HG03108 (cell line): ENCODE results near the gene PCARE.
"Not testable (repeated sequence)": the region's sequence is repeated elsewhere in the genome, so short reads cannot be mapped to it uniquely, and the experiment has no call there.

Experiments used
- ATAC-seq: cut with Tn5 transposase; IDR thresholded peaks from one replicate; pipeline ENCODE4 v1.9.1; 2021; ENCODE audit warnings: moderate library complexity; ENCODE audit not compliant: unreplicated experiment

The PCARE gene

DNA sequence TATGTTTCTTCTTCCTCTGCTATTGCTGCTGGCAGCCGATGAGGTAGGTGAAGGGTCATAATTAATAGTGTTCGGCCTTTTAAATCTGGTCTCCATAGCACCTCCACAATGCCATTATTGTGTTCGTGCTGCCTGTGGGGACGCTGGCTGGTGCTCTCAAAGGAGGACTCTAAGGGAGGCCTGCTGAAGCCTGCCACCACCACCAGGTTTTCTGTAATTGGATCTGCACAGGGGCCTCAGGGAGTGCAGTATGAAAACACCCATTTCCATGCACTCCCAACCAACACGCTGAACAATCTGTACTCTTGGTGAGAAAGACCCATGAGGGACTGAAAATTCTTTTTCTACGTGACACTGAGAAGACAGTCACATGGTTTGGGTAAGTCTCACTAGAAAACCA, 23.2 kb upstream of the PCARE start:
- ATAC-seq: no peak

DNA sequence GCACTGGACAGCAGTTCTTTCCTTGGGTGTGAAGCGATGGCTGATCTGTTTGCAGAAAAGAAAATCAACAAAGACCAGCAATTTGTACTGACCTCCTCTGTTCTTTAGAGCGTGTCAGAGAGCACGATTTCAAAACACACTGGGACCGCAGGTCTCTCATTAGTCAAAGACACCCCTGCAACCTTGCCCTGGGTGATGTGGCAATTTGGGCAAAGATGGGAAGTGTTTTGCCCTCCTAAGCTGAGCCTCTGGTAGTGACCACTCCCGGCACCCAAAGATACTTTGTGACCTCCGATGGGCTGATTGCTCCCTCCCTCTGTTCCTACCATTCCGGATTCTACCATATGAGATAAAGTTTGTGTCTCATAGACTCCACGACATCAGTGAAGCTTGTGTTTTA, 22.6 kb upstream of the PCARE start:
- no peak for ATAC-seq

DNA sequence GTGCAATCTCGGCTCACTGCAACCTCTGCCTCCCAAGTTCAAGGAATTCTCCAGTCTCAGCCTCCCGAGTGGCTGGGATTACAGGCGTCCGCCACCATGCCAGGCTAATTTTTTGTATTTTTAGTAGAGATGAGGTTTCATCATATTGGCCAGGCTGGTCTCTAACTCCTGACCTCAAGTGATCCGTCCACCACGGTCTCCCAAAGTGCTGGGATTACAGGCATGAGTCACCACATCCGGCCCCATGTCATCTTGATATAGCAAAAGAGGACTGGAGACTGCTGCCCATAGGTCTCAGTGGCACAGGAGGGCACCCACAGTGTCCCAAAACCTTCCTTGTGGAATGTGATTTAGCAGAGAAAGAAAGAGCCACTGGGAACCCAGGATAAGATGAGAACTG, 16.0 kb upstream of the PCARE start:
- not testable (repeated sequence) for ATAC-seq

DNA sequence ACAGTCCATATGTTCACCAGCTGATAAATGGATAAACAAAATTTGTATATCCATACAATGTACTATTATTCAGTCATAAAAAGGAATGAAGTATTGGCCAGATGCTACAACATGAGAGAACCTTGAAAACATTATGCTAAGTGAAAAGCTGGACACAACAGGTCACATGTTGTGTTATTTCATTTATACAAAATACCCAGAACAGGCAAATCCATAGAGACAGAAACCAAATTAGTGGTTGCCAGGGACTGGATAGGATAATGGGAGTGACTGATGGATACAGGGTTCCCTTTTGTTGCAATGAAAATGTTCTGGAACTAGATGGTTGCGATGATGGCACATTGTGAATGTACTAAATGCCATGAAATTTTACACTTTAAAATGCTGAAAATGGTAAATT, 10.2 kb upstream of the PCARE start:
- no peak for ATAC-seq

DNA sequence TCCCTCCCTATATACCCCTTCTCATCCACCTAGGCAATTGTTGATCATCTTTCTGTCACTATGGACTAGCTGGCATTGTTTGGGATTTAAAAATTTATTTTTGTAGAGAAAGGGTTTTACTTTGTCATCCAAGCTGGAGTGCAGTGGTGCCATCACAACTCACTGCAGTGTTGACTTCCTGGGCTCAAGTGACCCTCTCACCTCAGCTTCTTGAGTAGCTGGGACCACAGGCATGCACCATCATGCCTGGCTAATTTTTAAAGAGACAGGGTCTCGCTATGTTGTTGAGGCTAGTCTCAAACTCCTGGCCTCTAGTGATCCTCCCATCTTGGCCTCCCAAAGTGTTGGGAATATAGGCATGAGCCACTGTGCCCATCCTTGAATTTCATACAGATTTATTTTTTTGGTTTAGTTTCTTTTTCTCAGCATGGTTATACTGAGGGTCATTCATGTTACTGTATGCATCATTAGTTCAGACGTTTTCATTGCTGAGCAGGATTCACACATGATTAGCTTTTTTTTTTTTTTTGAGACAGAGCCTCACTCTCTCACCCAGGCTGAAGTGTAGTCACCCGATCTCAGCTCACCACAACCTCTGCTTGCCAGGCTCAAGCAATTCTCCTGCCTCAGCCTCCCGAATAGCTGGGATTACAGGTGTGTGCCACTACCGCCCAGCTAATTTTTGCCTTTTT, 8.6 kb upstream of the PCARE start:
- peak; percentile 79 for ATAC-seq

DNA sequence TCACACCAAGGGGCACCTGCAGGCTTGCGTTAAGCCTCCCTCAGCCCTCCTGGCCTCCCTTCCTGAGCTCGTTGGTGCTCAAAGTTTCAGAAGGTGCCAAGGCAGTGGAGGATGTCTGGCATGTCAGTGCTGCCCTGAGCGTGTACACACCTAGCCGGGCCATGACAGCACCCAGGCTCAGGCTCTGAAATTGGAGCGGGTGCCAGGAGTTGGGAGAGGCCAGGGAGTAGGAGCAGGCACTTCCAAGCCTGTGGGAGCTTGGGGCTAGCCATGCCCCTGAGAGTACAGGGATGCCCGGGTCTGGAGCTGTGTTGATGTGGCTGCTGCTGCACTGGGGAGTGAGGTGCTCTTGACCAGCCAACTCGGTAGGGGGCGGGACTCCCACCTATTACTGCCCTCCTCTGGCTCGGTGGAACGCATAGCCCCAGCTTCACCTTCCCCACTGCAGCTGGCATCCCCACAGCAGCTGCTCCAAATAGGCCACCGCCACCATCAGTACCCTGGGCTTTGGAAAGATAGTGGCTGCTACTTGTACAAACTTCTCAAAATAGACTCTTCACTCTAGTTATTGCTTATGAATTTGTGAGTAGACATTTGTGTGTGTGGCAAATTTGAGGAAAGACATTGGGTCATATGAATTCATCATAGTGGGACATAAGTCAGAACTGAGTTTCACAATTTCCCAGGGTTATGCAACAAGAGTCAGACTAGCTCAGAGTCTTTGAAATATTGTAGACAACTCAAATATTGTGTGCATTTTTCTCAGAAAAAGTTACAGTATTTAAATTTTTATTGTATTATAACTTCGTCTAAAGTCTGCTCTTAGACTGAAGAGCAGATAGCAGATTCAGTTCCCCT, 6.8 kb upstream of the PCARE start:
- no peak for ATAC-seq

DNA sequence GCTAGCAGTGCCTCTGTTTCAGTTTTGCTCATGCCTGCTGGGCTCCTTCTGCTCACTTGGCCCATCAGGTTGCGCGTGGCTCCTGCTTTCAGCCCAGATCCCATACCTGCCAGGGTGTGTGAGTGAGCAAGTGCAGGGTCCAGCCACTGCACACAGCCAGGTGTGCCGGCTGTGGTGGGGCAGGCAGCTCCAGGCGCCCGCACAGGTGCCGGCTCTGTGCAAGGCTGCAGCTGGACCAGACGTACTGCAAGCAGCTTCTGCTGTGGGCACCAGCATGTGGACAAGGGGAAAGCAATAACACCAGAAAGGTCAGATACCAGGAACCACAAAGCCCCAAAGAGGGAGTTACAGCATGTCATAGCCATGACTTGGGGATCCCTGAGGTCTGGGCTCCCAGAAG, 5.6 kb upstream of the PCARE start:
- ATAC-seq: no peak

DNA sequence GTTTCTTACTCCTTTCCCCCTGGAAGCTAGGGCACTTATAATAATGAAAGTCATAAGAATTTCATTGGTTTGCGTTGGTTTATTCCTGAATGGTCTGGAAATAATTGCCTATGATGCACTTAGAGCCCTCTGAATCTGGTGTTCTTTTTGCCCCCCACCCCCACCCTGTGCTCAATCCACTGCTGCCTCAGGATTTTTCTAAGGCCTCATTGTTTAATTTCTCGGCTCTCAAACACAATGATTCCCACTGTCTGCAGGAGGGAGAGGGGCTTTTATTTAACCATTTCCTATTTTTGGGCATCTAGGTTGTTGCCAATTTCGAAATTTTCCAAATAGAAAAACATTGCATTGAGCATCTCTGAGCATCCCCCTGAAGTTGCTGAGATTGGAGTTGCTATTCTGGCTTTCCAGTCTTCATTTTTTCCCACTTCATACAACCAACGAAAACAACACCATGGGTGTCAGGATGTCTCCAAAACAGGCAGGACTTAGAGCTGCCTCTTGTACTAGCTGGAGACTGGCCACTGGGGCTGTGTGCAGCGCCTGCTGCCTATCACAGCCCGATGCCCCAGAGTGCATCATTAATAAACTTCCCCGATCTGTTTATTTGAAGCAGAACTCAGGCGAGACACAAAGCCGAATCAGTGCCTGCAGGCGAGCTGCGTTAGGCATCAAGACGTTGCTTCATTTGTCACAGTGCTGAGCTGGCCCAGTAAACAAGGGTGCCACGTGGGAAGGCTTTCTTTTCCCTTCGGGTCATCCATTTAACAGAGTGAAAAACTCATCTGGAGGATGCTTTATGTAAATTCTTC, 1.8 kb upstream of the PCARE start:
- no peak for ATAC-seq

DNA sequence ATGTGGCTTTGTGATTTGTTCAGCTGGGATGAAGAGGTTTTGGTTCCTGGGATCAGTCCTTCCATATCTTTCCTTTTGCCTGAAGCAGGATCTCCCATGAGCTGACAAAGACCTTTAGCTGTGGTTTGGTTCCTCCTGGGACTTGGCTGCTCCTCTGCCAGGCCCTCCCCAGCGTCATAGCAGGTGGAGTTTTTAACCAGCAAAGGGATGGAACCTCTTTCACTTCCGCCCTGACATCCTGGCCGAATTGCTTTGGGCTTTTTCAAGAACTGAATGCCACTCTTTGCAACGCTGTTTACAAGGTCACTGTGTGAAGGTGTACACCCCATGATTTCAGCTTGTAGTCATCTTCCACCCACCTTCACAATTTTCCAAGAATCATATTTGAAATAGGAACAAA, 390 bp downstream of the PCARE start:
- ATAC-seq: no peak

DNA sequence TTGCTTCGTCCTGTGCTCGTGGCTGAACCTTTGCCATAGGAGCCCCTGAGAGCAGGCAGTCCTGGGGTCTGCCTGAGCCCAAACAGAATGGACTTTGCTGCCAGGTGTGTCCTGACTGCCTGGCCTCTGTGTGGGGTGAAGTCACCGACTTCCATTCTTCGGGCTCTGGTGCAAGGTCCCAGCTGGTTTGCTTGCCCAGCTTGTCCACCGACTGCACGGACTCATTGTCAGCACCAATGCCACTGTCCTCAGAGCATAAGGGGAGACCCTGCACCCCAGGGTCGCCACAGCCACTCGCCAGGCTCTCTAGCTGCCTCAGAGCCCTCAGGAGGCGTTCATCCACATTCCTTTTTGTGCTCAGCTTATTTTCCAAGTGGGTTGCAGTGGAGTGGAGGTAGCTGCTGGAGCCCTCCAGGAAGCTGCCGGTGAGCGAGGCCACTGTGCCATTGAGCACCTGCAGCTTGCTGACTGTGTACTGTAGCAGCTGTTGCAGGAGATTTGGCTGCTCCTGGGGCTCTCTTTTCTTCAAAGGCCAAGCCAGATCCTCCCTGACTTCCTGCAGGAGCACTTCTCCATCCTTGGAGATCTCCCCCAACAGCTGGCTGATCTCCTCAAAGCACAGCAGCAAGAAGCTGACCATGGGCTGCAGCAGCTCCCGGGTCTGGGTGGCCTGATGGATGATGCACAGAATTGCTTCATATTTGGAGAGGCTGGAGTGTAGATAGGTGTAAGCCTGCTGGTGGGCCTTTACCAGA, 1.2 kb downstream of the PCARE start:
- ATAC-seq: no peak

DNA sequence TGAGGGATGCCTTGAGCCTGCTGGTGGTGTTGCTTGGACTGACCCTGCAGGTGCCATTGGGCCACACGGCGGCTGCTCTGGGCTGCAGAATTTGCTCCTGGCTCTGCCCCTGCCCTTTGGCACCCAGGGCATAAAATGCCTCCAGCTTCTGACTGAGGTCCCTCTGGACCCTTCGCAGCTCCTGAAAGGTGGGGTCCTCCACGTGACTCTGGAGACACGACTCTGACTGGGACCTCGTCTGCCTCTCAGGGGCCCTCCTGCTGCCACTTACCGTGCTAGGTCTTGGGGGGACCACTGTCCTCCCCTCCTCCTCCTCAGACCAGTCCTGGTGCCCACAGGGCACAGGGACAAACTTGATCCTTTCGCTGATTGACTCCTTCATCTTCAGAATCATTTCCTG, 2.1 kb downstream of the PCARE start:
- no peak for ATAC-seq

DNA sequence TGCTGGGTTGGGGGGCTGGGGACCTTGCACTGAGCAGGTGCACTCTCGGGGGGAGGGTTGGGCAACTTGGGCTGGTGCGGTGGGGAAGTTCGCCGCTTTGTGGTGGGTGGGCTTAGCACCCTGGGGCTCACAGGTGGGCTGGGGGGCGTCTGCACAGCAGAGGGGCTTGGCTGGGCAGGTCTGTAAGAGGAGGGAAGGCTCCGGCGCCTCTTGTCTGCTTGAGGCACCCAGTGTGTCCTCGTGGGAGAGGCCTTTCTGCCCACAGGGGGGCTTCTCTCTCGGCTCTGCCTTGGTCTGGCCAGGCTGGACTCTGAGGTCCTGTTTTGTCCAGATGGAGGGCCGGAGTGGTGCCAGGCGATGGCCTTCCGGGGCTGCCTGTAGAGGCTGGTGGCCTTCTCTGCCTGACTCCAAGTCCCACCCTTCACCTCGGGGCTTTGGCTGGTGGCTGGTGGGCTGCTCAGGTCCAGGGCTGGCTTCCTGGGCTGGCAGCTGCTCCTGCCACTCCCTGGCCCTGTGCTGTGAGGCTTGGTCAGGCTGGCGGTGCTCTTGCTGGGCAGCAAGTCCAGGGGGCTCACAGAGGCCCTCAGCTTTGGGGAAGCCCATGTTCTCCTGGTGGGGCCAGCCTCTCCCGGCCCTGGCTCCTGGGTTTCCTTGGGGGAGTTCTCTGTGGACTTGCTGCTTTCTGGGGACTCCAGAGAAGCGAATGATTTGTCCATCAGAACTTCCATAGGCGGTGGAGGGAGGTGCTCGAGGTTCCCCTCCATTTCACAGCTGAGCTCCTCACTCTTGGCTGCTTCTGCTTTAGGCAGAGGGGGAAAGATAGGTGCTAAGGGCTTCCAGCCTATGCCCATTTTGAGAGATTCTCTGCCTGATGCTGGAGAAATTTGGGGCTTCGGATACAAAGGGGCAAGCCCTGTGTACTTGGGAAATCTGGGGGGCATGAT, 3.0 kb downstream of the PCARE start:
- ATAC-seq: no peak

DNA sequence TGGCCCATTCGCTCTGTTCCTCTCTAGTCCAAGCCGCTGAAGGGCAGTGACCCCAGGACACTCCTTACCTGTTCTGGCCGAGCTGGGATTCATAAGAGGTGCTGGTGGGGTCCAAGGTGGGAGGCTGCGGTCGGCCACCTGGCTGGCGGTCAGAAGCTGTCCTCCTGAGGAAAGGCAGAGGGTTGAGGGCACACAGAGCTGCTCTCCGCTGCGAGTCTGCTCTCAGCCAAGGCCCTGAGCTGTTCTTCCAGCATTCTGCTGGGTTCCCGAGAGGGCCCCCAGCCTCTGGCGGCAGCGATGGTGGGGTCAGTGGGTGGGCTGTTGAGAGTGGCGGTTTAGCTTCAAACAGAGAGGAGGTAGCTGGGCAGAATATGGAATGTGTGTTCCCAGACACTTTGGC, 3.8 kb downstream of the PCARE start:
- no peak for ATAC-seq

DNA sequence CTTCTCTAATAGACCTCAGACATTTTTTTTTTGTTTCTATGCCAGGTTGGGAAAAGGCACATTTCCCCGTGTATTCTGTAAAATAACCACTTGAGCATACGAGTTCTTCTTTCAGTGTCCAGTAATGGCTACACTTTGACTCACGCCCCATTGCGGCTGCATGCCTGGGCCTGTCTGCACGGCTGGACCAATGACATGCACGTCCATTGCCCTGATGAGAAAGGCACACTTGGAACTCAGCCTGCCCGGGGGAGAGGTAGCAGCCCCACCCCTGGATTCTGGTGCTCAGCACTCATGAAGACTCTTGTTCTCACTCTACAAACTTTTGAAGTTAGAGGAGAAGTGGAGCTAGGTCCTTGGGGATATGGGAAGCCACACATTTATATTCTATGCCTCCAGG, 5.8 kb downstream of the PCARE start:
- no peak for ATAC-seq

DNA sequence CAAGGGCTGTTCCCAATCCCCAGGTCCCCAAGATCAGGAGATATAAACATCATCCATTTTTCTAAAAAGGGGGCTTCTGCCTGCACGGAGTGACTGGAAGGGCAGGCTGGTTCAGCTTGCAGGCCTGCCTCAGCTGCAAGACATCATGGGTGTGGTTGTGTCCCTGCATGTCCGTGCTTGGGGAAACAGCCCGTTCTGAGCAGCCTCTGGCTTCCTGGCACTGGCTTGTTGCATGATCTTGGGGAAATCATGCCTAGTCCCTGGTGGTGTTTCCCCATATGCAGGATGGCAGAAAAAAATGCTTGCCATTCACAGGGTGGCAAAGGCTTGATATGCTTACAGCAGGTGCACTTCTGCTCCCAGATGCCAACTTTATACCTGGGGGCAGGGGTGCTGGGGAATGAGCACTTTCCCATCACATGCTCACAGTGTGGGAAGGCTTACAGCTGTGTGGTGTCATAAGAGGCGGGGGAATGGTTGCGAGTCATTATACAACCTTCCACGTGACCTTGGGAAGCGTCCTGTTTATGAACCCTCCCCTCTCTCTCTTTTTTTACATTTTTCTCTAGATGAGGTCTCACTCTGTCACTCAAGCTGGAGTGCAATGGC, 7.2 kb downstream of the PCARE start:
- ATAC-seq: no peak

DNA sequence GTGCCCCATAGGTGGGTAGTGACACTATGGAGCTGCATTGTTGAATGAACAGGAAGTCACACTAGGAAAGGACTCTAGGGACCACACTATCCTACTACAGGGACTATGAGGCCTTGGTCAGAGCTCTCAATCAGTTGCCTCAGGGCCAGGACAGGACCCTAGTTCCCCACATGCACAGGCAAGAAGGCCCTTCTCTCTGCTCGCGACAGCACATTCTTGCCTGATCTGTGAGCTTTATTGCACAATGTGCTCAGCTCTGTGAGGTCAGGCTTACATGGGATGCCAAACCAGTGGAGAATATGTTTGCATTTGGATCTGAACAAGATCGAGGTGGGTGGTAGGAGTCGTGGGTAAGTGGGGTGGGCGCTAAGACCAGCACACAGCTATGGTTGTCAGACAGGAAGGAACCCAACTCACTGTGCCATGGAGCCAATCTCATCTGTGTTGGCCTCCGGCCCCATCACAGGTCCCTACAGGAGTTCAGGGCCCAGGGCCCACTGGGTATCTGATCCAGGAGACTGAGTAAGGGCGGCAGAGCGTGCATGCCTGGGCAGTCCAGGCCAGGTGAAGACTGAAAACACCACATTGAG, 8.0 kb downstream of the PCARE start:
- no peak for ATAC-seq

DNA sequence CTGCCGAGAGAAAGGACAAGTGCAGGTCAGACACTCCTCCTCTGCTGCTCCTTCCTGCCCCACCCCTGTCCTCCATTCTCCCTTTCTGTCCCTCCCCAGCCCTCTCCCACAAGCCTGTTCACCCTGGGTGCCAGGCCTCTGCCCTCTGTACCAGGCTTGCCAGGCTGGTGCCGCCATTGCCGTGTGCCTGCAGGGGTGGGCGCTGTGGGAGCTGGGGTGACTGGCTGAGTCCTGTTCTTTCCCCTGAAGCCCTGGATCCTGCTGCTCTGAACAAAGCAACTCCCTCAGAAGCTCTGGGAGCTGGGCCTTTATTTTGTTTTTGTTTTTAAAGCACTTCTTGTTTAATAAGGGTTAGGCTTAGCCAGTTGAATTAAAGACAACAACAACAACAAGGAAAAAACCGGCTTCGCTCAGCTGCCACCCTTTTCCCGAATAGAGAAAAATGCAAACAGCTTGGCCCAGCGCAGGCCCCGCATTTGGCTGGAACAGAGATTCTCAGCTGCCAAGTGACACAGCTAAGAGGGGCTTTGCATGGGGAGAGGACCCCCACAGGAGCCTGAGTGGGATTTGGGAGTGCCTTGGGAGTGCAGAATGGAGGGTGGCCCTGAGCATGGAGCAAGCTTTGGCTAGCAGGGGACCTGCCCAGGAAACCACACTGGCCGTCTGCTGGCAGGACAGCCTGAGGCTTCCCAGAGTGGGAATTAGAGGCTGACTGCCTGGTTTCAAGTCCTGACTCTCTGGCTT, 9.1 kb downstream of the PCARE start:
- no peak for ATAC-seq

DNA sequence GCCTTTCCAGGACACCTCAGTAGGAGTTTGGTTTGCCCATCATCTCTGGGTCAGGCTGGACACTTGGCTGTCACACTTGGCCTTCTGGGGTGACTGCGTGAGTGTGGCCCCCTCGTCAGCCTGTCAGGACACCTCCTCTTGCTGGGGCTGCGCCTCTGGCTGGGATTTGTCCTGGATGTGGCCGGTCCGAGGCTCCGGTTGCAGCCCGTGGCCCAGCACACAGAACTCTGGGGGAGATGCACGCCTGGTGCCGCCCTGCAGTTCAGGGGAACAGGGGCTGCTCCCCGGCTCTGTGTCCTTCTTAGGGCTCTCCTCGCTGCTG, 9.6 kb downstream of the PCARE start:
- no peak for ATAC-seq

DNA sequence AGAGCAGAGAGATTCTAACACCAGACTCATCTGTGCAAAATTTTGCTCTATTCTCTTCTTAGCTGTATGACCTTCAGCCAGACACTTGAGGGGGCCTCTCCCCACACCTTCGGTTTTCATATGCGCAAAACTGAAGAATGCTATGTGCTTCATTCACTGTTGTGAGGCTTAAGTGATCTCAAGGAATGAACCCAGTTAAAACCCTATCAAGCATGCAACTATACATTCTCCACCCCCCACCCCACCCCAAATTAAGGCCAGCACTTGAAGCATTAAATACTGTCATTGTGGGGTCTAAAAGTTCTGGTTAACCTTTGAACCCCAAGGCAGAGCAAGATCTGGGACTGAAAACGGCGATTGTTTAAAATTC, 10.0 kb downstream of the PCARE start:
- ATAC-seq: no peak
